C1 segment of cervical spinal cord (tissue), 14 donors: ENCODE results near the gene PARD3B.

Experiments used
- DNase-seq, 14 donors: peaks; one replicate each; lab custom pipeline; 2025; lab: John Stamatoyannopoulos, UW

The PARD3B gene

DNA sequence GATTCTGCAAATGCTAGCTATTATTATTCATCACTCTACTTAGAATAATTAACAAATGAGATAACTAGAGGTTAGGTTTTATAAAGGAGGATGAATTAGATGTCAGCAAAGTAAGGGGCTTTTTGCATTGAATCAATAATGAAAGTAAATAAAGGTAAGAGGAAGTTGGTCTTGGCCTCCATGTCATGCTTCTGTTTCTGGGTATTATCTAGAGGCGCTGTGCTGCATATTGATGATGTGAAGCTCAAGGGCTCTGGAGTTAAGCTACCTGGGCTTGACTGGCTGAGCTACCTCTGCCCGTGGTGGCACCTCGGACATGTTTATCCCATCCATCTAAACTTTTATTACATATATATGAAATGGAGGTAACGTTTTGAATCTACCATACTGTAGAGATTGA is 350.9 kb downstream of the PARD3B start:
- no peak for DNase-seq

DNA sequence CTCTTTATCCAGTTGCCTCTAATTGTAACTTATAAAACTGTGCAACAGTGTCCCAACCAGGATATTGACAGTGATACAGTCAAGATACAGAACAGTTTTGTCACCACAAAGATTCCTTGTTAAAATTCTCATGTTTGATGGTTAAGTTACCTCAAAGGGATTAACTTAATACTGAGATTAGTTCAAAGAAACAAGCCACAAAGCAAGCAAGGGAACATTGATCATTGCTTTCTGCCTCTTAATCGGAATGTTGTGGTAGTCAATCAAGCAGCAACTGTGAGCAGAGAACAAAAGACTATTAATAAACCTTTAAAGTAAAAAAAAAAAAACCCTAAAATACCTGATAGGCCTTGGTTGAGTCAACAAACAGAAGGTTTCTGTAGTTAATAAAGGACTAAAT is 352.3 kb downstream of the PARD3B start:
- DNase-seq, result no peak

DNA sequence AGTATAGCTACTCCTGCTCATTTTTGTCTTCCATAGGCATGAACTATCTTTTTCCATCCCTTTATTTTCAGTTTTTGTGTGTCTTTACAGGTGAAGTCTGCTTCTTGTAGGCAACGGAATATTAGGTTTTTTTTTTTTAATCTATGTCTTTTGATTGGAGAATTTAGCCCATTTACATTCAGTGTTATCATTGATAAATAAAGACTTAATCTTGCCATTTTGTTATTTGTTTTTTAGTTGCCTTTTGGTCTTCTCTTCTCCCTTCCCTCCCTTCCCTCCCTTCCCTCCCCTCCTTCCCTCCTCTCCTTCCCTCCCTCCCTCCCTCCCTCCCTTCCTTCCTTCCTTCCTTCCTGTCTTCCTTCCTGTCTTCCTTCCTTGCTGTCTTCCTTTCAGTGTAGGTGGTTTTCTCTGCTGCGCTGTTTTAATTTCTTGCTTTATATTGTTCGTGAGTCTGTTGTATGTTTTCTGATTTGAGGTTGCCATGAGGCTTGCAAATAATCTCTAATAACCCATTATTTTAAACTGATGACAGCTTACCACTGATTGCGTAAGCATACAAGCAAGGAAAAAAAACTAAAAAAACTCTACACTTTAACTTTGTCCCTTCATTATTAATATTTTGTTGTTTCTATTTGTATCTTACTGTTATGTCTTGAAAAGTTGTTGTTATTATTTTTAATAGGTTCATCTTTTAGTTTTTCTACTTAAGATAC is 353.8 kb downstream of the PARD3B start:
- DNase-seq, result no peak

DNA sequence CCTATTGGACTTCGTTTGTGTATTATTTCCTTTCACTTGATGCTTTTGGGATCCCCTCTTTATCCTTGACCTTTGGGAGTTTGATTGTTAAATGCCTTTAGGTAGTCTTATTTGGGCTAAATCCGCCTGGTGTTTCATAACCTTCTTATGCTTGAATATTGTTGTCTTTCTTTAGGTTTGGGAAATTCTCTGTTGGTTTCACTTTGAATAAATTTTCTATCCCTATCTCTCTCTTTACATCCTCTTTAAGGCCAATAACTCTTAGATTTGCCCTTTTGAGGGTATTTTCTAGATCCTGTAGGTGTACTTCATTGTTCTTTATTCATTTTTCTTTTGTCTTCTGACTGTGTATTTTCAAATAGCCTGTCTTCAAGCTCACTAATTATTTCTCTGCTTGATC is 354.7 kb downstream of the PARD3B start:
- DNase-seq, result no peak

DNA sequence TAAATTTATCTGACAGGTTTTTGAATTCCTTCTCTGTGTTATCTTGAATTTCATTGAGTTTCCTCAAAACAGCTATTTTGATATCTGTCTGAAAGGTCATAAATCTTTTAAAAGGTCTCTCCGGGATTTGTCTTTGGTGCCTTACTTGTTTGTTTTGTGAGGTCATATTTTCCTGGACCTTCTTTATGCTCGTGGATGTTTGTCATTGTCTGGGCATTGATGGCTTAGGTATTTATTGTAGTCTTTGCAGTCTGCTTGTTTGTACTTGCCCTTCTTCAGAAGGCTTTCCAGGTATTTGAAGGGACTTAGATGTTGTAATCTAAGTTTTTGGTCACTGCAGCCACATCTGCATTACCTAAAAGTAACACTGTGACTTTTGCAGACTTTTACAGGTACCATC is 355.2 kb downstream of the PARD3B start:
- no peak for DNase-seq

DNA sequence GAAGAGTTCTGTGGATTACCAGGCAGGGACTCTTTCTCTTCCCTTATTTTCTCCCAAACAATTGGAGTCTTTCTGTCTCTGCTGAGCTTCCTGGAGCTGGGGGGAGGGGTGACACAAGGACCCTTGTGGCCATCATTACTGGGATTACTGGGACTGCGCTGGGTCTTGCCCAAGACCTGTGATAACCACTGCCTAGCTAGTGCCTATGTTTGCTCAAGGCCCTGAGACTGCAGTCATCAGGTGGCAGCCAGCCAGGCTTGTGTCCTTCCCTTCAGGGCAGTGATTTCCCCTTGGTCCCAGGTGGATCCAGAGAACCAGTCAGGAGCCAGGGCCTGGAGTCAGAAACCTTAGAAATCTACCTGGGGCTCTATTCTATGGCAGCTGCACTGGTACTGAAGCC is 355.6 kb downstream of the PARD3B start:
- DNase-seq, result no peak

DNA sequence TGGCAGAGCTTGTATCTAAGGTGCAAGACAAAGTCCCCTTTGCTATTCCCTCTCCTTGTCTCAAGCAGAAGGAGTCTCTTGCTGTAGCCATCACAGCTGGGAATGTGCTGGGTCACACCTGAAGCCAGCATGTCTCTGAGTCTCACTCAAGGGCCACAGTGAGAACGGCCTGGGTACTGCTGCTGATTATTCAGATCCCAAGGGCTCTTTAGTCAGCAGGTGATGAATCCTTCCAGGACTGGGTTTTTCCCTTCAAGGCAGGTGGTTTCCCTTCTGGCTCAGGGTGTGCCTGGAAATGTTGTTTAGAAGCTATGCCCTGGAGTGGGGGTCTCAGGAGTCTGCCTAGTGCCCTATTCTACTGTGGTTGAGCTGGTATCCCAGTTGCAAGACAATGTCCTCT is 356.3 kb downstream of the PARD3B start:
- DNase-seq, result no peak

DNA sequence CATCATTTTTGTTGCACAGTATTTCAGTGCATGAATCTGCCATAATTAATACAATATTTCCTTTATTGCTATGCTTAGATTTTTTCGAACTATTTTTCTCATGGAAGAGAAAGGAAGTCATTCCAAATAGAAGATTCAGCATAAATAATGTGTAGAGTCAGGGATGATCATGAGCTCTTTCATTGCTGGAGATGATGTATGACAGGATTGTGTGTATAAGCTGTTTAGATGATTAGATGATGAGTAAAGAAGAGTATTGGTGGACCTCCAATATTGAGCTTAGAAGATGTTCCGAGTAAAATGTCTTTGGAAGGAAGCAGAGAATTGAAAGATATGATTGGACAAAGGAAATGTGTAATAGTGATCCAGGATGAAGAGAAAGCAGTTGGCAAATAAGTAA is 364.5 kb downstream of the PARD3B start:
- DNase-seq, result no peak

DNA sequence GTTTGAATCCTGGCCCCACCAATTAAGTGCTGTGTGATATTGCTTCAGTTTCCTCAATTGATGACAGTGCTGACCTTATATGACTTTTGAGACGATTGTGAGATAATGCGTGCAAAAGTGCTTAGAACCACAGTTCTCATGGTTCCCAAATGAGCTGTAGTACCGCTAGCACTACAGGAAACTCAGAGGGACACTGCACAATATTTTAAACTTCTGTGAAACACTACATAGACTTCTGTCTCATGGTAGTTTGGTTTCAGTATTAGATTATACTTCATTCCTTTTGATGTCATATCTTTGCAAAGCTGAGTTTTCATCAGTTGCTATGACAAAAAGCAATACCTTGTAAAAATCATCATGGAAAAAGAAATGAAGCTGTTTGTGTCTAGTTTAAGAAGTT is 368.0 kb downstream of the PARD3B start:
- no peak for DNase-seq

DNA sequence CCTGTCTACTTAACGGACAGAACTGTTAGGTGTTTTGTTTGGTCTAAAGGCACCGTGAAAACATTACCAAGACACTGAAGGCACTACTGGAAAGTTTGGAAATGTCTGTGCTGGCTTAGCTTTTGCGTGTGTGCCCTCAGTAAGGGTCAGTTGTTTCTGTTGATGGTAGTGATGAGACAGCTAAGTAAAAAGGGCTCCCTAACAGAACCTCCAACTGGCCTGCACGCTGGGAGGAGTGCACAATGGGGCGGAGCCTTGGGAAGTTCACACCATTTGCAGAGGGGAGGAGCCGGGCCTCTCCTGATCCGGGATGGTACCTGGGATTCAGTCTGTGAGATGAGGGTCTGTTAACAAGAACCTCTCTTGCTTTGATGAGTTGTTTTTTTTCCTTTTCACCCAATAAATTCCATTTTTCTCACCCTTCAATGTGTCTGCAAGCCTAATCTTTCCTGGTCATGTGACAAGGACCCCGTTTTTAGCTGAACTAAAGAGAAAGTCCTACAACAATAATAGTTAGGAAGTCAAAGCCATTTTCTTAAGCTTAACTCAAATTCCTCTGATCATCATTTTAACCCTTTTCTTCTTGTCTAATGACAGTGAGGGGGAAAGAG is 368.7 kb downstream of the PARD3B start:
- DNase-seq, result no peak

DNA sequence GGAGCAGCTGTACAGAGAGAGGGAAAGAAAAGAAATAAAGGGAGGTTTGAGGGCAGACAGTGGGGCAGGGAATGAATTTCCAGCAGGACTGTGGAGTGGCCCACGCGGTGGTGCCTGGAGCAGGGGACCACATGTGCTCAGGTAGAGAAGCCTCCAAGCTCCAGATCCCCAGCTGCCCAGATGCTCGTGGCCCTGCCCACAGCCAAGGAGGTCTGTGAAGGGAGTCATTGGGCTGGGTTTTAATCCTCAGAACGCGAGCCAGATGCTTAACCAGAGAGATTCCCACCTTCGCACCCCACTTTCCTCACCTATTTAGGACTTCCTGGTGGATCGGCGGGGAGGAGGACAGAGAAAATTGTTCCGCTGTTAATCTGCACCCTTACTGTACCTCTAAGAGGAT is 369.4 kb downstream of the PARD3B start:
- no peak for DNase-seq

DNA sequence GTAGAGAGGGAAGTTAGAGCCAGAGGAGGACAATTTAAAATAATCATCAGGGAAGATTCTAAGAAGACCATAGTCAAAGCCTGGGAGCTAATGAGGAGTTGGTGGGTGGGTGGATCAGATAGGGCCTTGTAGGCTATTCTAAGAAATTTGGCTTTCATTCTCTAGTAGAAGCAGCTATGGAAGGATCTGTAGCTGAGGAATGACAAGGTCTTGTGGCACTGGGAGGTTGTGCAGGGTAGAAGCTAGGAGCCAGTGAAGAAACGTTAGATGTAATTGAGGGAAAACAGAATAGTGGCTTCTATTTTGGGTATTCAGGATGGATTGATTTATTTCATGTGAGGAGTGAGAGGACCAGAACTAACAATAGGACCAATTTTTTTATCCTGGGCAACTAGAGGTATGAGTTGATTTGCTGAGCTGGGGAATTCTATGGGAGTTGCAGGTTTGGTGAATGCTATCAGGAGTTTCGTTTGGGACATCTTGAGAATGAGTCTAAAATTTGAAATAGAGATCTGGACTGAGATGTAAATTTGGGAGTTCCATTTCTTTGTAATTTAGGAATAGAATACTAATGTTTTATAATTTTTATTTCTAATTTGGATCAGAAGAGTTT is 371.9 kb downstream of the PARD3B start:
- no peak for DNase-seq

DNA sequence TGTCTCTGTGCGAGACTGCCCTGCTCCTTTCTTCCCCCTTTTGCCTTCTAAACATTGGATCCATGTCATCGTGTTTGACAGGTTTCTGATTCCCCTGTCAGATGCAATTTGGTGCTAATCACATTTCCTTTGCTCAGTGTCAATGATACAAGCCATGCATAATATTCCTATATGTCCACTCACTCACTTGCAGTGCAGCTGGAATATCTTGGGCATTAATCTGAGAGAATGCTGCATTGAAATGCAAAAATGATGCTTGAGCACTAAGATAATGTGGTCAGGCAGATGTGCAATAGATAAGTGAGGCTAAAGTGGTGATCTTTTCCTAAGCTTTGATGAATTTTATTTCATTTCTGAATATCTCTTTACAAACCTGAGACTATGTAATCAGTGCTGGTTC is 375.5 kb downstream of the PARD3B start:
- no peak for DNase-seq

DNA sequence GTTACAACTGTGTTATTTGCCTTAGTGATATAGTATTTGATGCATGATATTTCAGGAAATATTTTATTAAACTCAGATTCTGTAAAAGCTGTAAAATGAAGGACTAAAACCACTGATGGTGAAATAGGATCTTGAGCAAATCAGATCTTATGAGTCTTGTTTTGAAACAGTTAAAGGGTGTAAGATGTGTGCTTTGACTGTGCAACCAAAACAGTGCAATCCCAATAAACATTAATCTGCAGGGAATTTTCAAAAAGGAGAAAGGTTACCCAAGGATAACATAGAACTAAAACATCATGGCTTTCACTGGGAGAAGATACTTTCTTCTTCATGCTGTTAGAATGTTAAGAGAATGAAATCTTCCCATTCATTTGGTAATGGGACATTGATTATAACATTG is 378.7 kb downstream of the PARD3B start:
- DNase-seq, result no peak

DNA sequence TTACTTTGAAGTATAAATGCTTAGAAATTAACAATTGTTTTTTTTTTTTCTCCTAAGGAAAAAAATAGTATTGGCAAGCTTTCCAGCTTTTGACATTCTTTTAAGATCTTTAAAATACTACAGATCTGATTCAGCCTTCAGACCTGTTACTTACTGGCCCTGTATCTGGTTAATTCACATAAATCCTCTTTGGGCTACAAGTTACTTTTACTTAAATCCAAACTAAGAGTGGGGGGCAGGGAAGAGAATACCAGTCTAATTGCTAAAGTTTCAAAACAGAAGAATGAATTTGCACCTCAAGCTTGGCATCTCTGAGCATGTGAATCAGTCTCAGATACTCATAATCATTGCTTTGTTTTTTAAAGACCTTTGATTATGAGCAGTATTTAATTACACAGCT is 386.3 kb downstream of the PARD3B start:
- DNase-seq, result no peak

DNA sequence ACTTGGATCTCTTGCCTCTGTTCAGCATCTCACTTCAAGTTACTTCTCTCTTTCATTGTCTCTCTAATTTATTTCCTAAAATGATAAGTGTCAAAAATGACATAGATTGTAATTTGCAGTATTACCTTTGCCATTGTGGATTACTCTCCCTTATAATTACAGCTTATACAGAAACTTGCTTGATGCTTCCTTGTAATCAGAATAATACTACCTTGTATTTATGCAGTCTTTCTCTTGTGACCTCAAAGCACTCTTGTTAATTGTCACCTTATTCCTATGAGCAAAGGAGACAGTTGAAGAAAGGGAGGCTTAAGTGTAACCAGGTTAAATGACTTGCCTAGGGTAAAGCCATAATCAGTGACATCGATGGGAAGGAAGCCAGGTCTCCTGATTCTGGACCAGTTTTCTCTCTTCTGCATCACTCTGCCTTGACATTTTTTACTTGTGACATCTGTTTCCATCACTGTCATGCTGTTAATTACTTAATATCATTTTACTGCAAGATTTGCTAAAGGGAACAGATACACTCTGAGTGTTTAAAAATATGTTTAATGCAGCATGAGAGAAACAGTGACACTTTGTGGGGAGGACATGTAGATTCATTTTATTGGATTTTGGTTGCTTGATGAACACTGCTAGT is 388.6 kb downstream of the PARD3B start:
- no peak for DNase-seq

DNA sequence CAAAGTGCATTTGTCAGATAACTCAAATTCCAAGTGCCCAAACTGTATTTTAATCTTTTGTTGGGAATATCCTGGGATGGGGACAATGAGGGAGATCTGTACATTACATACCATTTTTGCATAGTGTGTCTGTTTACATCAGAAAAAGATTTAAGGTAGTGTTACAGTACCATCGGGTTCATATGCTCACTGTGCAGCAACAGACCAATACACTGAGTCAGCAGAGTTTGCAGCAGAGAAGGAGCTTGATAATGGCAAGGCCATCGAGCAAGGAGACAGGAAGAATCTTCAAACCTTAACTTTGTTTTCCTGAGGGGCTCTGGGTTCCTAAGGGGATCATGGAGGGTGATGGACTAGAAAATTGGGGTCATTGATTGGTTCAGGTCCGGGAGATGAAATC is 399.7 kb downstream of the PARD3B start:
- no peak for DNase-seq

DNA sequence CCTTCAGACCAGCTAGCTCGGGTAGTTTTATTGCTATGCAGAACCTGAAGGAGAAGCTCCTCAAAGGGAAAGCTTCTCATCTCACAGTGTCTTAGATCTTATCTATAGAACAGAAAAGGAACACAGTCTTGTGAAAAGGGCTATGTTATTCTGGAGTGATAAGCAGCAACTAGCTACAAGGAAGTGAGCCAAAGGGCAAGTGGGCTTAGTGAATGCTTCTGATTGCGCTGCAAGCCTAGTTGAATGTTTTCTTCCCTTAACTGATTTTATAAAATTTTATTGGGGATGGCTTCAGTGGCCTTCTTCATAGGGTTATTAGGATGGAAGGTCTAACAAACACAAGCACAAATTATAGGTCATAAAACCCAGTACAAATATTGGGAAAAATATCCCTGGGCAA is 400.1 kb downstream of the PARD3B start:
- DNase-seq, result no peak

DNA sequence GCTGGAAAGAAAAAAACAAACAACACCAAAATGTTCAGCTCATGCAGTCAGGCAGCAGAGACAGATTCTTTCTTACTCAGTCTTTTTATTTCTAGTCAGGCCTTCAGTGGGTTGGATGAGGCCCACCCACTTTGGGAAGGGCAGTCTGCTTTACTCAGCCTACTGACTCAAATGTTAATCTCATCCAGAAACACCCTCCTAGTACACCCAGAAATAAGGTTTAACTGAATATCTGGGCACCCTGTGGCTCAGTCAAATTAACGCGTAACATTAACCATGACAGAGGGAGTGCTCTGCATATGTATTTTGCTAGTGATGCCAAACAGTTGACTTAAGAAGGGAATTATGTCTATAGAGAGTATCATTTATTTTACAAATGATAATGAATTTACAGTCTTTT is 401.6 kb downstream of the PARD3B start:
- no peak for DNase-seq

DNA sequence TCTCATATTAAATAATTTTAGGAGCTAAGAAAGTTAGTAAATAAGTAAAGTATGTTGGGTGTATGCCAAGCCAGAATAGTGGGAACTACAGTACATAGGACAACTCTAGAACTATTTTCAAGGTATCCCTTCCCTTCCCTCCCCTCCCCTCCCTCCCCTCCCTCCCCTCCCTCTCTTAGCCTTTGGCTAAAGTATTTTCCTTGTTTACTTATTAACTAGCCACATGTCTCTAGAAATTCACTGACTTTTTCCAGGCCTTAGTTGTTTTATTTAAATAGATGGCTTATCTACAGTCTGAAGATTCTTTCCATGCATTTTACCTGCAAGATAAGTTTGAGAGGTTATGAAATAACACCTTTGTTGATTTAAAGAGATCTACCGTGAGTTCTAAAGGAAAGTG is 402.1 kb downstream of the PARD3B start:
- DNase-seq, result no peak

DNA sequence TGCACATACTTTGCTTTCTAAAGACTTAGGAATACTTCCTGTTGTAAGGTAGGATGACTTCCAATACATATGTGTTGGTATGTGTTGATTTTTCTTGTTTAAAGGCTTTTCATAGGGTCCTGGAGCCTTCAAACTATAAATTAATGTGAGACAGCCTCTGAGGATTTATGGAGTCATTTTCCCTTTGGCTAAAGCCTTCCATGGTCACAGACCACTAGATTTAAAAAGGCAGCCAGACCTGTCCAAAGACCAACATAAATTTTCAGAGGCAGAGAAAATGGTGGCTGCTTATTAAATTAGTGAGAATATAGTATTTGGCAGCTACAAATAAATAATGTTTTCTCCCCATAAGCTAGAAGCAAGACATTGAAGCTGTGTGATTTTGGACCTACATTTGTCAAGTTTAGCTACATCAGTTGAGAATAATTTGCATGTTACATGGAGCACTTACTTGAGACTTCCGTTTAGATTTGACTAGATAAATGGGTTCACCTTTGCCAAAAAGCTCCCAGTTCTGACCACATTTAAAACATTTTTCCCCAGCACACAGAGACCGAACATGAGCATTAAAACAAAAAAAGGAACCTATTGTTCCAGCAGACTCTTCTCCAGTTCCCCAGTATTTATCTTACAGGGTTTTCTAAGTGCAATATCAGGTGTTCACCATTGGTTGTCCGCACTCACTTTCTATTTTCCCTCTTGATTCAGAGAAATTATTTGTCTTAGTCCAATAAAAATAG is 402.9 kb downstream of the PARD3B start:
- no peak for DNase-seq

DNA sequence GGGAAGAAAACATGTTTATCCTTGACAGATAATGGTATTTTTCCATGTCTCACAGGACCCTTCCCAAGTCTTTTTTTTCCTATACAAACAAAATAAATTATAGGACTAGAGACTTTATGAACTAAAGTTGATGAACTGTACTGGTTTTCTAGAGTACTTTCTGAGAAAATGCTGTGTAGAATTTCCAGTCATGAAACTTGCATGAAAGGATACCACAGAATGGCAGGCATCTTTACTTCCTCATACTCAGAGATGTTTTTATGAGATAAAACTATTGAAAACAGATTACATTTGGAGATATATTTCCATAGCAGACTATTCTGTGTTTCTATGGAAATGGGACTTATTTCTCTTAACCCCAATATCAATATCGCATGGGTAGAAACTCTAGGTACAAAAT is 403.5 kb downstream of the PARD3B start:
- DNase-seq, result no peak
